NB4 (cell line): ENCODE results near the gene RAB40C.

Experiments
- CTCF ChIP-seq: IDR thresholded peaks from one replicate; pipeline ENCODE4 v1.5.1; 2012; ENCODE audit warnings: low read depth, low read length
- POLR2A ChIP-seq: IDR thresholded peaks from 2 replicates; pipeline ENCODE4 v1.6.1; 2011; ENCODE audit warnings: mild to moderate bottlenecking; ENCODE audit not compliant: insufficient read length; ENCODE audit errors: extremely low read depth

- TF ChIP-seq POLR2A = no peak
- no peak for TF ChIP-seq CTCF
These were observed 25.0 kb upstream of the RAB40C start for GRCh38 chr16:564690-565418.
